Activated CD4-positive, alpha-beta memory T cell treated with anti-CD3 and anti-CD28 coated beads, Interleukin-2, amount 10 ng/mL, durations not matched to agents 7 days and 5 days (primary cell): ENCODE data around the gene ITGB7. TPM values are rescaled to one million over a fixed set of nuclear protein-coding genes. Genes with fewer than 3 reads are reported as not detected.

Experiments
- CTCF ChIA-PET: fragments of 350-600 bp; sonication (Branson Sonifier 250); formaldehyde crosslinking; loops from one replicate; lab custom pipeline; 2021; ENCODE audit warnings: antibody characterized with exemption, inconsistent platforms; lab: Charles Lee
- POLR2A ChIA-PET: fragments of 350-600 bp; sonication (Branson Sonifier 250); formaldehyde crosslinking; loops from one replicate; lab custom pipeline; 2021; ENCODE audit warnings: antibody characterized with exemption; lab: Charles Lee
- DNase-seq: peaks from one replicate; pipeline ENCODE4 v3.0.0-alpha.2; 2020
- H3K27ac Mint-ChIP-seq: one replicate; pipeline ENCODE4 v1.8.0; 2021; ENCODE audit warnings: mild to moderate bottlenecking, mixed read lengths
- H3K27me3 Mint-ChIP-seq: one replicate; pipeline ENCODE4 v1.8.0; 2021; ENCODE audit warnings: mixed read lengths
- H3K36me3 Mint-ChIP-seq: one replicate; pipeline ENCODE4 v1.8.0; 2021; ENCODE audit warnings: low read depth, mixed read lengths
- H3K4me1 Mint-ChIP-seq: one replicate; pipeline ENCODE4 v1.8.0; 2021; ENCODE audit warnings: mixed read lengths
- H3K4me3 Mint-ChIP-seq: one replicate; pipeline ENCODE4 v1.8.0; 2021; ENCODE audit warnings: mild to moderate bottlenecking, mixed read lengths
- H3K9me3 Mint-ChIP-seq: one replicate; pipeline ENCODE4 v1.8.0; 2021; ENCODE audit warnings: mixed read lengths
- total RNA-seq, 2 experiments: library from RNA; stranded (reverse); gene quantifications; one replicate each; pipeline ENCODE4 v1.2.3, GENCODE V29; 2021

Gene ITGB7
- total RNA-seq, 2 experiments from 2014 or later = 780 to 786 TPM

DNA sequence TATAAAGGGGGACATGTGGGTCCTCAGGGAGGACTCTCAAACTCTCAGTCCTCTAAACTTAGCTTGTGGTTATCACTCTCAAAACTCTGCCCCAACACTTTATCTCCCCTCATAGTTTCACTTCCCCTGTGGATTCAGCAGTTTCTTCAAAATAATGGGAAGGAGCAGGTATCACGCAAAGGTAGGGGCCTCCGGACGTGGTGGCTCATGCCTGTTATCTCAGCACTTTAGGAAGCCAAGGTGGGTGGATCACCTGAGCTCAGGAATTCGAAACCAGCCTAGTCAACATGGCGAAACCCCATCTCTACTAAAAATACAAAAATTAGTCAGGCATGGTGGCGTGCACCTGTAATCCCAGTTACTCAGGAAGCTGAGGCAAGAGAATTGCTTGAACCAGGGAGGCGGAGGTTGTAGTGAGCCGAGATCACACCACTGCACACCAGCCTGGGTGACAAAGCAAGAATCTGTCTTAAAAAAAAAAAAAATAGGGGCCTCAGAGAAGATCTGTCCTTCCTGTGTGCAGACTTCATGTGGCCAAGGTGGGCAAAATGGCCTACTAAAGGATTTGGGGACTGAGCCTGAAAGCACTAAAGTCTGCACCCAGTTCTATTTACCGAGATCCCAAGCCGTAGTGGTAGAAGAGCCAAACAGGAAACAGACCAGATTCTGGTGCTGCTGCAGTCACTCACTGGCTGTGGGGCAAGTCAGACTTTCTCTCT lies 6.4 kb downstream of the ITGB7 start:
- Mint-ChIP-seq H3K4me1 (peaks cover 84% of the 10 kb centered on the region), H3K4me3 (peak overlapping the region; percentile 66), H3K27ac (peak overlapping the region; percentile 84), H3K27me3 (no peaks in the 10 kb centered on the region), H3K36me3 (peaks cover 74% of the 10 kb centered on the region), H3K9me3 (no peaks in the 10 kb centered on the region)
- ChIA-PET POLR2A (interaction anchor here (0.9 to 14.6 kb wide), 12 partner anchors 8 to 99 kb away, joined by 3 to 263 read pairs (median 5); partner anchors contain the start of genes CSAD, ESPL1, MYG1 and ZNF740), CTCF (interaction anchor here (0.9 to 8.9 kb wide), 7 partner anchors 13 to 121 kb away, joined by 3 to 74 read pairs (median 12); partner anchors contain the start of gene AAAS)
- peak; percentile 47 for DNase-seq

DNA sequence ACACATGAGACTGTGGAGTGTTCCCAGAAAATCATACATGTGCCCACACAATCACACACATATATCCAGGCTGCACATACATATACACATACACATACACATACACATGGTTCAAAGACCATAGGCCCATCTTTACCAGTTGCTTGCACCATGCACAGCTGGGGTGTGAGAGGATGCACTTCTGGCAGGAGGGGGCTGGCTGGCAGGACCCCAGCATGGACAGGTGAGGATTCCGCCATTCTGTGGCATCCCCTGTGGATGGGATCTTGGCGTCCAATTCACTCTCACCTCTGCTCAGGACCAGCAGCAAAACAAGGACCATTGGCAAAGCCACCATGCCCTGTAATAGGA lies 7.0 kb downstream of the ITGB7 start:
- CTCF ChIA-PET = interaction anchor here (0.9 to 8.9 kb wide), 9 partner anchors 13 to 121 kb away, joined by 3 to 74 read pairs (median 5); partner anchors contain the start of genes AAAS, CSAD and ZNF740

DNA sequence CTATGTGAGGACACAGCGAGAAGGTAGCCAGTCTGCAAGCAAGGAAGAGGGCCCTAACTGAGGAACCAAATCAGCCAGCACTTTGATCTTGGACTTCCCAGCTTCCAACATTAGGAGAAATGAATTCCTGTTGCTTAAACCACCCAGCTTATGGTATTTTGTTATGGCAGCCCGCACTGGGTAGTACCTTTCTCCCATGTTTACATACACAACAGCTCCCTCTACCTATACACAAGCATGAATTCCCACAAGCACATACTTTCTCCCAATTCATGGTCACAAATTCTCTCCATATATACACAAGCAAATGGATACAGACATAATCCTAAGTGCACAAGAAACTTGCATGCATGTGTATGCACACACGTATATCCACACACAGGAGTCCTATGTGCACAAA lies 7.4 kb downstream of the ITGB7 start:
- no peaks in the 10 kb centered on the region for H3K27me3 Mint-ChIP-seq
- ChIA-PET CTCF (interaction anchor here (0.9 to 8.9 kb wide), 13 partner anchors 9 to 144 kb away, joined by 3 to 74 read pairs (median 4); partner anchors contain the start of genes CSAD, ESPL1 and ZNF740), POLR2A (interaction anchor here (1.0 to 14.6 kb wide), 9 partner anchors 8 to 145 kb away, joined by 3 to 263 read pairs (median 6); partner anchors contain the start of genes CSAD, ESPL1, ITGB7 and MYG1)
- no peaks in the 10 kb centered on the region for H3K9me3 Mint-ChIP-seq
- peak overlapping the region; percentile 15 for H3K4me3 Mint-ChIP-seq
- H3K36me3 Mint-ChIP-seq = peaks cover 76% of the 10 kb centered on the region
- H3K27ac Mint-ChIP-seq = peak overlapping the region; percentile 84
- H3K4me1 Mint-ChIP-seq = peaks cover 82% of the 10 kb centered on the region
- DNase-seq = no peak

More for the DNA sequence above, 7.0 kb downstream of the ITGB7 start:
- Mint-ChIP-seq H3K27ac (peak overlapping the region; percentile 84), H3K9me3 (no peaks in the 10 kb centered on the region), H3K36me3 (peaks cover 74% of the 10 kb centered on the region), H3K4me3 (peak overlapping the region; percentile 66), H3K4me1 (peaks cover 84% of the 10 kb centered on the region), H3K27me3 (no peaks in the 10 kb centered on the region)
- POLR2A ChIA-PET = interaction anchor here (0.9 to 14.6 kb wide), 10 partner anchors 9 to 99 kb away, joined by 3 to 263 read pairs (median 6); partner anchors contain the start of genes CSAD, ESPL1, MYG1 and ZNF740
- no peak for DNase-seq

DNA sequence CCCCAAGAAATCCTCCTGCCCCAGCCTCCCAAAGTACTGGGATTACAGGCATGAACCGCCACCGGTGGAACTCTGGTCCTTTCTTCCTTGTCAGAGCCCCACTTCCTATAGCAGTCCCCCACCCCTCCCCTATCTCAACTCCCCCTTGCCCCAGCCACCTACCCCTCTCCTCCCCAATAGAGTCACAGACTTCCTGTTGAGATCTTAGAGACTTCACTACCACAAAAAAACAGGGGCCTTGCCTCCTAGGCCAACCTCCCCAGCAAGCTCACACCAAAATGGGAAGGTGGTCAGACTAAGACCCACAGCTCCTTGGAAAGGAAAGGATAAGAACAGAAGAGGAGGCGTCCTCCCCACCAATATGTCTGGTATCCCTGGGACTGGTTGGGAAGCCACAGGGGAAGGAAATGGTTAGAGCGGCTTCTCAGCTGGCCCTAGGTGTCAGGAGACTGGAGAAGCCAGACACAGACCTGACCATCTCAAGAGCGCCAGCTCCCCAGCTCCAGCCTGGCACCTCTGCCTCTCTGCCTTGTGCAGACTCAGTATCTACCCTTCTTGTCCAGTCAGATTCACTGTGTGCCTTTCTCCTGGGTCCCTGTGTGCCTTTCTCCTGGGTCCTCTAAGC lies 8.5 kb downstream of the ITGB7 start:
- DNase-seq = peak; percentile 45
- CTCF ChIA-PET = interaction anchor here (1.0 to 8.9 kb wide), 21 partner anchors 8 to 143 kb away, joined by 3 to 74 read pairs (median 4); partner anchors contain the start of genes AAAS, CSAD, ESPL1 and MYG1
- peak overlapping the region; percentile 57 for H3K4me3 Mint-ChIP-seq

DNA sequence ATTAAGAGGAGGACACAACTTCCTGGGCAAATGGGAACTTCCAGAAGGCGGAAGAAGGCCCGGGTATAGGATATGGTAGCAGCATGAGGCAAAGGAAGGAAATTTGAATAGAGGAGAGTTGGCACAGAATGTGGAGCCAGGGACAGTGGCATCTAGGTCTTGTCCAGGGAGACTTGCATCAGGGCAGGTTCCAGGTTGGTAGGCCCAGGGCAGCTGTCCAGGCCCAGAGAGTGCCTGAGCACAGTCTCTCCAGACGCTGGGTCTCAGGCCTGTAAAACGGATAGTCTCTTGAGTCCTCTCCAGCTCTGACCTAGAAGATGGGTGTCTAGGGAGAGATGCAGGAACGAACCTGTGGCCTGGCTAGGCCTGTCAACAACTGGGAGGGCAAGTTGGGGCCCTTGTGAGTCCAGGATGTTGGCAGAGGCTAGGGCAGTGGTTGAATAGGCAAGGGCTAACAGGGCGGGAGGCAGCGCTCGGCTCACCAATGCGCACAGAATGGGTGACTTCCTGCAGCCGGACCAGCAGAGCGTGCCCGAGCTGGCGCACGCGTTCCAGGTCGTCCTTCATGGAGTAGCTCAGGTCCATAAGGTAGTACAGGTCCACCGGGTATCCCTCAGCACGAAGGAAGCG lies 9.9 kb downstream of the ITGB7 start:
- no peaks in the 10 kb centered on the region for H3K9me3 Mint-ChIP-seq
- peaks cover 84% of the 10 kb centered on the region for H3K36me3 Mint-ChIP-seq
- H3K27me3 Mint-ChIP-seq = no peaks in the 10 kb centered on the region
- POLR2A ChIA-PET = interaction anchor here (1.1 to 14.6 kb wide), 9 partner anchors 11 to 148 kb away, joined by 3 to 263 read pairs (median 7); partner anchors contain the start of genes CSAD, ESPL1, ITGB7 and ZNF740
- CTCF ChIA-PET = interaction anchor here (0.8 to 8.9 kb wide), 13 partner anchors 10 to 132 kb away, joined by 3 to 74 read pairs (median 5); partner anchors contain the start of genes AAAS and ESPL1
- no peak for DNase-seq
- H3K27ac Mint-ChIP-seq = peak overlapping the region; percentile 58
- no peak overlapping the region for H3K4me3 Mint-ChIP-seq
- H3K4me1 Mint-ChIP-seq = peaks cover 65% of the 10 kb centered on the region

More for the DNA sequence above, 8.5 kb downstream of the ITGB7 start:
- H3K9me3 Mint-ChIP-seq = no peaks in the 10 kb centered on the region
- peaks cover 75% of the 10 kb centered on the region for H3K4me1 Mint-ChIP-seq
- POLR2A ChIA-PET = interaction anchor here (0.6 to 14.6 kb wide), 17 partner anchors 9 to 147 kb away, joined by 3 to 263 read pairs (median 5); partner anchors contain the start of genes AAAS, CSAD, ESPL1 and ITGB7
- no peaks in the 10 kb centered on the region for H3K27me3 Mint-ChIP-seq
- peak overlapping the region; percentile 84 for H3K27ac Mint-ChIP-seq
- H3K36me3 Mint-ChIP-seq = peaks cover 77% of the 10 kb centered on the region

DNA sequence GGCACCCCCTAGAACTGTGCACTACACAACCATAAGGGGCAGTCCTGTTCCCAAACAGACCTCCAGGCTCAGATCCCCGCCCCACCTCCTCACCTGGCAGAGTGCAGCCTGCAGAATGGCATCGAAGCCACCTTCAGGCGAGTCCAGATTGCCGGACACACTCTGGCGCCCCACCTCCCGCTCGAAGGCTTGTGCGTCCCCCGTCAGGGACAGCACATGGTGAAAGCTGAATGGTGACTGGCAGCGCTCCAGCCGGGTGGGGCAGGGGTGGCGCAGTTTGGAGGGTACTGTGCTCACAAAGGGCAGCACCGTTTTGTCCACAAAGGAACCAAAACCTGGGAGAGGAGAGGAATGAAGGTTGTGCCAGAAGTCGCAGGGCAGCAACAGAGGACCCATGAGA lies 10.6 kb downstream of the ITGB7 start:
- peaks cover 60% of the 10 kb centered on the region for H3K4me1 Mint-ChIP-seq
- no peak for DNase-seq
- no peaks in the 10 kb centered on the region for H3K9me3 Mint-ChIP-seq
- H3K4me3 Mint-ChIP-seq = no peak overlapping the region
- H3K36me3 Mint-ChIP-seq = peaks cover 90% of the 10 kb centered on the region
- H3K27me3 Mint-ChIP-seq = no peaks in the 10 kb centered on the region
- ChIA-PET CTCF (interaction anchor here (1.8 to 5.1 kb wide), 3 partner anchors 10 to 36 kb away, joined by 5 to 20 read pairs (median 18); no protein-coding TSS in a partner anchor), POLR2A (interaction anchor here (0.9 to 14.6 kb wide), 4 partner anchors 10 to 36 kb away, joined by 3 to 263 read pairs (median 10); partner anchors contain the start of genes CSAD and ZNF740)
- H3K27ac Mint-ChIP-seq = no peak overlapping the region

DNA sequence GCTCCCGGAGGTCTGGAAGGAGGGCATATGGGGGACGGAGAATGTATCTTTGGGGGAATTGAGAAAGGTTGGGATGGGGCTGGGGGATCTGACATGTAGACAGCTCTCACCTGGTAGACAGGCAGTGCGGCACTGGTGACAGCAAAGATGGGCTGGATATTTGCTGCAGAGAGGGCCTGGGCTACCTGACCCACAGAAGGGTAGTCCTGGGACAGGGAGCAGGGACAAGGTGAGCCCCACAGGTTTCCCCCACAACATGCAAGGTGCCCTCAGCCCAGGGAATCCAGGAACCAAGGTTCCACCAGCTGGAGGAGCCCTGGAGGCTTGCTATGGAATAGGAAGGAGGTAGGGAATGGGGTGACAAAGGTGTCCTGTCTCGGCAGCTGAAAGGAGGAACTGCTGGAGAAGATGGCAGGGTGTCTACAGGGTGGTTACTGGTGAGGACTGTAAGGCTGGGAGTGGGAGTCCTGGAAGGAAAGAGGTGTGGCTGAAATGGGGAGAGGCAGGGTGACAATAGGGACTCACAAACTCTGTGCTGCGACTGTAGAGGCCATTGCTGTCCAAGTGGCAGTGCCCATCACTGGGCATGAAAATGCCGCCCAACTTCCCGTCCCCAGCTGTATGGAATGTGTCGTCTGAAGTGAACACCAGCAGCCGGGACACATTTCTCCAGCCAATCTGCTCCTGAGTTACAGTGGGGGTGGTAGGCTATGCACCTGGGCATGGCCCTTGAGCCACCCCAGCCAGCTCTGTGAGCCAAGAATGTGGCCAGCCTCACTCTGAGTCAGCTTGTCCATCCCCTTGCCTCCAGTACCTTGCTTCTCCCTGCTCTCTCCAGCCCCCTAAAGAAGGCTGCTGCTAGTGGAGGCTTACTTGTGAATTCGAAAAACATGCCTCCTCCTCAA lies 11.3 kb downstream of the ITGB7 start:
- peaks cover 92% of the 10 kb centered on the region for H3K36me3 Mint-ChIP-seq
- no peaks in the 10 kb centered on the region for H3K9me3 Mint-ChIP-seq
- peak overlapping the region; percentile 44 for H3K27ac Mint-ChIP-seq
- ChIA-PET POLR2A (interaction anchor here (0.9 to 2.1 kb wide), 11 partner anchors 8 to 72 kb away, joined by 3 to 16 read pairs (median 5); partner anchors contain the start of genes CSAD, ESPL1, ITGB7 and ZNF740), CTCF (interaction anchor here (0.8 to 5.1 kb wide), 4 partner anchors 9 to 72 kb away, joined by 3 to 20 read pairs (median 4); partner anchors contain the start of genes CSAD, ESPL1 and ZNF740)
- H3K4me1 Mint-ChIP-seq = peaks cover 57% of the 10 kb centered on the region
- no peak overlapping the region for H3K4me3 Mint-ChIP-seq
- no peak for DNase-seq
- H3K27me3 Mint-ChIP-seq = no peaks in the 10 kb centered on the region

DNA sequence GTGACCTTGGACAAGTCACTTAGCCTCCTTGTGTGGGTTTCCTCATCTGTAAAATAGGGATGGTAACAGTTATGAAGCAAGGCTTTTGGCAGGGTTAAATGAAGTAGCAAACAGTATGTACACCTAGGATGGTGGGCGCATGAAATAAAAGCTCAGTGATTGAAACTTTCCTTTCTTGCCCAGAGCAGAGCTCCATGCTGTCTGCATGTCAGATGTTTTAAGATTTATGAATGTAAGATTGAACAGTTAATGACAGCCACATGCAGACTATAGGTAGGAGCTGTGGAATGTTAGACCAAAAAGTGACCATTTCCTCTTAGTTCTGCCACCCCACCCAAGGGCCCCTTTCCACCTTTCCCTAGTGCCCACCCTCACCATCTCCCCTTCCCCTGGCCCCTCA lies 12.1 kb downstream of the ITGB7 start:
- H3K36me3 Mint-ChIP-seq = peaks cover 89% of the 10 kb centered on the region
- no peaks in the 10 kb centered on the region for H3K9me3 Mint-ChIP-seq
- peak overlapping the region; percentile 44 for H3K27ac Mint-ChIP-seq
- DNase-seq = no peak
- no peak overlapping the region for H3K4me3 Mint-ChIP-seq
- peaks cover 53% of the 10 kb centered on the region for H3K4me1 Mint-ChIP-seq
- H3K27me3 Mint-ChIP-seq = no peaks in the 10 kb centered on the region
- CTCF ChIA-PET = interaction anchor here (0.8 to 1.8 kb wide), 3 partner anchors 15 to 73 kb away, joined by 3 to 5 read pairs (median 3); partner anchors contain the start of genes CSAD, ESPL1 and ZNF740
- POLR2A ChIA-PET = interaction anchor here (0.6 to 2.1 kb wide), 10 partner anchors 9 to 73 kb away, joined by 3 to 16 read pairs (median 5); partner anchors contain the start of genes CSAD, ESPL1, ITGB7 and ZNF740

DNA sequence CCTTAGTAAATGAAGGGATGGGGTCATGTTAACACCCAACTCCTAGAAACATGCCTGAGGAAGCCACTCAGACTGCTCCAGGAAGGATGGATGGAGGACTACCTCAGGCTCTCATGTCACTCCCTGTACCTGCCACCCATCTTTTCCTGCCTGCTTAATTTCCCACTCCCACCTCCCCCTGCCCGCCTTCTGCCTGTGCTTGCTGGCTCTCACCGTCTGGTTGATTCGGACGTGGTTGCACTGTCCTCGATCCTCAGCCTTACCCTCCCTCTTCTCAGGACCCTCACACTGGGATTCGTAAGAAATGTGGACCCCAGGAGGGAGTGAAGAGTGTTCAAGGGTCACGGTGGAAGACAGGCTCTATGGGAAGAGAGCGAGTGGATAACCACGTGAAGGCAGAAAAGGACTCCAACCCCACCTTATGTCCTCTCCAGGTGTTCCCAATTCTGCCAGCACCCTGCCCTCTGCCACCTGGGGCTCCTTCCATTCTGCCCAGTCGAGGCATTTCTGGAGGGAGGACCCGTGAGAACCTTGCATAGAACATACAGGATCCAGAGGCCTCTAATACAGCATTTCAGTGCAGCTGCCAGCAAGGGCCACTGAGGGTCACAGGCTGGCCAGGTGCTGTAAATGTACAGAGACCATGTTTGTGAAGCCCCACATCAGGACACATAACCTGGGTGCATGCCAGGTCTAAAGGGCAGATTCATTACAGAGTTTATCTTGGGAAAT lies 12.9 kb downstream of the ITGB7 start:
- H3K27ac Mint-ChIP-seq = peak overlapping the region; percentile 23
- CTCF ChIA-PET = interaction anchor here (1.2 kb wide), 1 partner anchor 74 kb away, joined by 3 read pairs; the partner anchor contains the start of gene ESPL1
- no peaks in the 10 kb centered on the region for H3K27me3 Mint-ChIP-seq
- H3K4me3 Mint-ChIP-seq = no peak overlapping the region
- DNase-seq = no peak
- POLR2A ChIA-PET = interaction anchor here (1.4 to 2.3 kb wide), 7 partner anchors 9 to 127 kb away, joined by 5 to 16 read pairs (median 7); partner anchors contain the start of genes AAAS, CSAD, ESPL1 and ITGB7
- peaks cover 48% of the 10 kb centered on the region for H3K4me1 Mint-ChIP-seq
- peaks cover 90% of the 10 kb centered on the region for H3K36me3 Mint-ChIP-seq
- H3K9me3 Mint-ChIP-seq = no peaks in the 10 kb centered on the region

DNA sequence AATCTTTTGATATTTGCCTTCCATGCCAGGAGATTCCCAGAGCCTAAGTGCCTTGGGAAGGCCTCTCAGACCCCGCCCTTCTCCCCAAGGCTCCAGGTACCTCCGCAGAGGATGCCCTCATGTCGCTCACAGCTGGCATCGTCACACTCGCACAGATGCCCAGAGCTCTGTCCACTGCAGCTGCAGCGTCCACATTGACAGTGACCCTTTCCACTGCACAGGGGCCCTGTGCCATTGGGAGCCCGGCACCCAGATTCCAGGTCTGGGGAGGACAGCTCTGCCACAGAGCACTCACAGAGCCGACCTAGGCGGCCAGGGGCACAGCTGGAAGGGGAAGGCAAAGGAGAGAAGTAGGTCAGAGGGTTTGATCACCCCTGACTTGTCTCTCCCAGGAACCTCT lies 14.0 kb downstream of the ITGB7 start:
- H3K4me3 Mint-ChIP-seq = no peak overlapping the region
- ChIA-PET CTCF (no interaction called here), POLR2A (interaction anchor here (1.0 to 15.2 kb wide), 6 partner anchors 8 to 128 kb away, joined by 3 to 263 read pairs (median 16); partner anchors contain the start of genes AAAS, CSAD, ITGB7 and ZNF740)
- DNase-seq = no peak
- H3K4me1 Mint-ChIP-seq = peaks cover 40% of the 10 kb centered on the region
- no peaks in the 10 kb centered on the region for H3K9me3 Mint-ChIP-seq
- H3K27ac Mint-ChIP-seq = no peak overlapping the region
- H3K27me3 Mint-ChIP-seq = no peaks in the 10 kb centered on the region
- H3K36me3 Mint-ChIP-seq = peaks cover 92% of the 10 kb centered on the region
